Activated CD4-positive, CD25-positive, alpha-beta regulatory T cell treated with anti-CD3 and anti-CD28 coated beads, Interleukin-2, amount 50 U/mL, for 24 hours (primary cell): Measurements from ENCODE around the gene CACUL1.
"Not testable (repeated sequence)": the region's sequence is repeated elsewhere in the genome, so short reads cannot be mapped to it uniquely, and the experiment has no call there.

Source experiments
- ATAC-seq, 2 donors: fragments of 150-1000 bp; cut with Tn5 transposase; one replicate each; pipeline ENCODE4 v1.10.0; 2021; ENCODE audit warnings: mild to moderate bottlenecking in 1 of 2, moderate library complexity in 1 of 2

Gene CACUL1

DNA sequence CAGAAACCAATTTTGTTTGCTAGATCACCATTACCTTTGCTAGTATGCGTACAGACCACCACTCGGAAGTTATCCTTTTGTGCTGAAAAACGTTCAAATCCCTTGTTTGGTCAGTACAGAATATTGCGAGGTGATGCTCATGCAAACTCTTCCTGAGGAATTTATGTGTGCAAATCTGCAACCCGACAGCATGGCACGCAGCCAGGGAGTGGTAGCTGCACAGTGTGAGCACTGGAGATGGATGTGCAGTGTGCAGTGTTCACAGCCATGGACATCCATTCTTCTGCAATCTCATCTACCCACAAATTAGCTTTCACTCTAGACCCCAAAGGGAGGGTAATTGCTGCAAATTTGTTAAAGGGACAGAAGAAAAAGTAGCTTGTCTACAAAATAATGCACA lies 72.2 kb downstream of the CACUL1 start:
- no peak for ATAC-seq

DNA sequence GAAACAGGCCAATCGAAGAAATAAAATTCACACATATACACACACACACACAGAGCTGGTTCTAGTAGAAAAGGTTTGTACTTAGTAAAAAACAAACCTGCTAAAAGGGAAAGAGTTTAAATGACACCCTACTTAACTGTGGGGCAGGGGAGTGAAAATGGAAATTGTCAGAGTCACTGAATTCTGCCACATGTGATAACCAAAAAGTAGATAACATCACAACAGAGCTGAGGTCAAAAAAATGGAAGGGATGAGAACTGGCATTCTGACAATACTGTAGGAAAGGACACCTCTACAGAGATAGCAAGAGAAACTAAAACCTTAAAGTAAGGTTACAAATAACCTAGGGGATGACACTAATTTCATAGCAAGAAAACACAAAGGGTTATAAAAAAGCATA lies 74.6 kb downstream of the CACUL1 start:
- no peak for ATAC-seq

DNA sequence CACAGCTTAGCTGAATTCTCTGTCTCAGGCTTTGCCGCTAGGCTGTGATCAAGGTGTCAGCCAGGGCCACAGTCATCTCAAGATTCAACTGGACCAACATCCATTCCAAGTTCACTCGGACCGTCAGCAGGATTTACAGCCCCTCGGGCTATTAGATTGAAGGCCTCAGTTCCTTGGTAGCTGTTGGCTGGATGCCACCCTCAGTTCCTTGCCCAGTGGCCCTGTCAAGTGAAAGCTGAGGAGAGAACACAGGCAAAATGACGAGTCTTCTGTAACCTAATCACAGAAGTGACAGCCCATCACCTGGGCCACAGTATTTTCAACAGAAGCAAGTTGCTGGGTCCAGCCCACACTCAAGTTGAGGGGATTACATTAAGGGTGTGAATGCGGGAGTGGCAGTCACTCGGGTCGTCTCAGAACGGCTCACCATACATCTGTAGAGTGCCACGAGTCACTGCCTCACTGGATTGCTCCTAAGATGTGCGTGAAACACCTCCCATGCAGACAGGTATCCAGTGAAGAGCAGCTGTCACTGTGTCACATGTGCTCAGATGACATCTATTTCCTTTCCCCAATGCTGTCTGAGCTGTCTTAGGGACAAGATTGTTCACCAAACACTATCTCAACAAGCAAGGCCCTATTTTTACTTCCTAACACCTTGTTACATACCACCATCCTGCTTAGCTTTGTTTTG lies 80.4 kb downstream of the CACUL1 start:
- no peak for ATAC-seq

DNA sequence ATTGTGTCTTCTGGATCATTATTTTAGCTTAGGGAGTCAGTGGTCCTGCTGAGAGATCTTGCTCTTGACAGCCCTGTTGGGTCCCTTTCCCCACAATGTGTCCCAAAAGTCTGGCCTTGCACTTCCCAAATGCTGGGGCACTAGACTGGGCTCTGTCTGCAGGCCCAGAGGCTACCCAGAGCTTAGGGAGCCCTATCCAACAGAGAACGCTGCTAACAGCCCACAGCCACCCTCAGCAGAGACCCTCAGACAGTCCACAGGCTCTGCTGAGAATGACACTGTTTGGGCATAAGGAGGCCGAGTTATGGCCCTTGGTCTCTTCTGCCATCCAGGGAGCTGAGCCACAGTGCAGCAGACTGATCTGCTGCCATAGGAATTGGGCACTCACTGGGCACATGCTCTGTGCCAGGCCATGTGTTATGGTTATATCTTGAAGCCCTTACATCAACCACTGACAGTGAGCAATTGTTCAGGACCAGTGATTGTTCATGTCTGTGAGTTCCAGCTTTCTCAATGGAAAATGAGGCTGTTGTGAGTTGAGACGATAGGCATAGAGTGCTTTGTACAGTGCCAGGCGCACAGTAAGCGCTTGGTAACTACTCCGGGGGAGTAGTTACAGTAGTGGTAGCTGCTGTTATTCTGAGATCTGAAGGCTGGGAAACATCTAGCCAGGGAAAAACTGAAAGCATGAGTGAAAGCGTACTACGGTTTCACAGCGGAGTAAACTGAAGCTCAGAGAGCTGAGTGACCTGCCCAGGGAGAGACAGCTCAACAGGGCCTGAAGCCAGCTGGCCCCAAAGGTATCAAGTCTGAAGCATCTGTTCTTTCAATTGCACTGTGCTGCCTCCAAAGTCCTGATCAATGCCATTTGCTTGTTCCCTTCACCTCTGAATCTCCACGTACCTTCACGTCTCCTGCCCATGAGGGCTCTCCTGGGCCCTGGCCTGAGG lies 81.7 kb downstream of the CACUL1 start:
- no peak for ATAC-seq

DNA sequence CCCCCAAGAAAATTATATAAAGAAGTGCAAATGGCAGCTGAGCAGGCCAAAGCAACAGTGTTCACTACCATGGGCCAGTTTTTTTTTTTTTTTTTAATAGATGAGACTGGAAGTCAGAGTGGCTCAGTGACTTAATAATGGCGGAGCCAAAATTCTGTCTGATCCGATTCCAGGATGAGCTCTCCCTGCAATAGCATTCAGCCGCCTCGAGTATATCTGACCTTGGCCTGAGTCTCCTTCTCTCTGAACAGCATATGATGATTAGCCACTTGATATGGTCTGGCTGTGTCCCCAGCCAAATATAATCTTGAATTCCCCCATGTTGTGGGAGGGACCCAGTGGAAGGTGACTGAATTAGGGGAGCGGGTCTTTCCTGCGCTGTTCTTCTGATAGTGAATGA lies 82.6 kb downstream of the CACUL1 start:
- no peak for ATAC-seq

DNA sequence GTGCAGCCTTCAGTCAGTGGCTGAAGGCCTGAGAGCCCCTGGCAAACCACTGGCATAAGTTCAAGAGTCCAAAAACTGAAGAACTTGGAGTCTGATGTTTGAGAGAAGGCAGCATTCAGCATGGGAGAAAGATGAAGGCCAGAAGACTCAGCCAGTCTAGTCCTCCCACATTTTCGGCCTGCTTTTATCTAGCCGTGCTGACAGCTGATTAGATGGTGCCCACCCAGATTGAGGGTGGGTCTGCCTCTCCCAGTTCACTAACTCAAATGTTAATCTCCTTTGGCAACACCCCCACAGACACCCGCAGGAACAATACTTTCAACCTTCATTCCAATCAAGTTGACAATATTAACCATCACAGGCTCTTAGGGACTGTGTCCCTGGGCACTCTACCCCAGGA lies 83.5 kb downstream of the CACUL1 start:
- not testable (repeated sequence) for ATAC-seq

DNA sequence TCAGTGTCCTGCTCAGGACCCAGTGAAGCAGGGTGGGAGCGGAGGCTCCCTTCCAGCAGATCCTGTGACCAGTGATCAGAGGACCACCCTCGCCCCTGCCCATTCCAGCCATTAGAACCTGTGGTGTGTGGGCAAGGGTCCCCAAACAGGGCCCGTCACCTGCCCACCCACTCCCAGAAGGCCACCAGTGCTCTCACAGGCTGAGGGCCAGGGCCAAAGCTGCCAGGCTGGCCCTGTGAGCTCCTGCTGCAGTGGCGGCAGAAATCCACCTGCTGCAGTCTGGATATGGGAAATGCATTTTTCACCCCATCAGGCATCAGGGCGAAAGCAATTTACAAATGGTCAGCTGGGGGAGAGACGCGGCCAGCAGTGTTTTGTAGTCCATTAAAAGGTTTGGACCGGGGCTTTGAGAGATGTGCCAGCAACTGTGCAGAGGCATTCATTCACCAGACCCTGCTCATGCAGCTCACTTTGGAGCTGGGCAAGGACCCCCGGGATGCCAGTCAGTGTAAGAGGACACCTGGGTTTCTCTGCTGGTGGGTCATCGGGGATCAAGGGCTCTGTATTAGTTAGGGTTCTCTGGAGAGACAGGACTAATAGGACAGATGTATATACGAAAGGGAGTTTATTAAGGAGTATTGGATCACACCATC lies 84.2 kb downstream of the CACUL1 start:
- ATAC-seq: no peak

DNA sequence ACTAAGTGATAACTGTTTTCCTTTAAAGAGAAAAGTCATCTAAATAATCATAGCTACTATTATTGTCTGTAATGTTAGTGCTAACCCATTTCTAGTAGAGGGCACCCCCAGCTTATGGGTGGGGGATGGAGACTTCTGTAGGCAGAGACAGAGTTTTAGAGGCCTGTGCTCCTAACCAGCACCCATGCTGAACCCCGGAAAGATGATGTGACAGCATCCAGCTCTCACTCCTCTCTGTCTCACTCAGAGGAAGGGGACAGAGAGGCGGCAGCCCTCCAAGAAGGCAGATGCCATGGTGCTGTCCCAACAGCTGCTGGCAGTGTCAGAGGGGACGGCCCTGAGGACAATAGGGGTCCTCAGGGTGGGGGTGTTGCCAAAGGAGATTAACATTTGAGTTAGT lies 84.9 kb downstream of the CACUL1 start:
- ATAC-seq: no peak

DNA sequence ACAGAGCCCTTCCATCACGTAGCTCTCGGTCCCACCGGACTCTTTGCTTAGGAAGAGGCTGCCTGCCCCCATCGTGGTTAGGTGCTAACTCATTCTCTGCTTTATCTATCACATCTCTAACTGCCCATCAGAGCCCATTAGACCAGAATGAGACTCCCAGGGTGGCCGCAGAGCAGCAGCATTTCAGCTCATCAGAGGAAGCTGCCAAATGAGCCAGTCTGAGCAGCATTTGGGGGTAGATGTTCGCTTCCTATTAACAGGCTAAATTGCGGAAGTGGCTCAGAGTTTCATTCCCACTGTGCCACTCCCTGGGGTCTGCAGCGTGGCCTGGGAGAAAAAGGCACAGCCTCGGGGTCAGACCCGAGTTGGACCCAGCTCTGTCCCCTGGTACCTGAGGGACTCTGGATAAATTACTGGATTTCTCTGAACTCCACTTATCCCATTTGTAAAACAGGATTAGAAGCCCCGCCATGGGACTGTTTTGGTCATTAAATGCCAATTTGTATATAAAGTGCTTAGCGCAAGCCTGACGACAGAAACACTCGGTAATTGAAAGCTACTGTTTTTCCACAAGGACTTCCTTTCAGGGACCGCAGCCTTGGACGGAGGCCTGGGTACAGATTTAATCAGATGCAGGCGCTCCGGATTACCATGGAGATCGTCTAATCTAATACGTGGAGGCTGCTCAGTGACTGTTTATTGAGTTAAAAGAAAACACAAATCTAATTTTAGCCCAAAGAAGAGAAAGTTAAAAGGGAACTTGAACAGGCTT lies 85.6 kb downstream of the CACUL1 start:
- no peak for ATAC-seq

DNA sequence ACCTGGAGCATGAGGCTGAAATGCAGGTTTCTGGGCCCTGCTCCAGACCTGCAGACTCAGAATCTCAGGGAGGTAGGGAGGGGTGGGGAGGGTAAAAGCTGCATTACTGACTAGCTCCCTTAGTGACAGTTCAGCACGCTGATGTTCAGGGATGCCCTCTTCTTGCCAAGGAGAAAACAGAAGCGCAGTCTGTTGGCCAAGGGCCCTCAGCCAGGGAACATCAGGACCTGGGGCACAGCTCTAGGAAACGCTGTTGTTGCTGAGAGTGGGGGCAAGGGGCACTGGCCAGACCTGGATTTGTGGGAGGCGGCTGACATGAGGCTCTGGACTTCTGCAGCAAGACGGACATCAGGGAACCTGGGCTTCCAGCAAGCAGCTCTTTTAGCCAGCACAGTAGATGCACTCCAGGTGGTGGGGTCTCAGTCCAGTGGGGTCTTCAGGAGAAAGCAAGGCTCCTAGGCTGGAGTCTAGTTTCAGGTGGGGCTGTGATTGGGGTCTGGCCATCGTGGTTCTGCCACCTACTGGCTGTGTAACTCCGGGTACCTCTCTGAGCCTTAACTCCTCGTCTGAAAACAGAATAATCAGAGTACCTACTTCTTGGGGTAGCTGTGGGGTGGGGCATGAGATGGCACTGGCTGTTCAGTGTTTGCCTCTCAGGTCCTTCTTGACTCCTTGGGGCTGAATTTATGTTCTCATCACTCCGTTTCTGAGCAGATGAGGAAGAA lies 86.4 kb downstream of the CACUL1 start:
- ATAC-seq: no peak

DNA sequence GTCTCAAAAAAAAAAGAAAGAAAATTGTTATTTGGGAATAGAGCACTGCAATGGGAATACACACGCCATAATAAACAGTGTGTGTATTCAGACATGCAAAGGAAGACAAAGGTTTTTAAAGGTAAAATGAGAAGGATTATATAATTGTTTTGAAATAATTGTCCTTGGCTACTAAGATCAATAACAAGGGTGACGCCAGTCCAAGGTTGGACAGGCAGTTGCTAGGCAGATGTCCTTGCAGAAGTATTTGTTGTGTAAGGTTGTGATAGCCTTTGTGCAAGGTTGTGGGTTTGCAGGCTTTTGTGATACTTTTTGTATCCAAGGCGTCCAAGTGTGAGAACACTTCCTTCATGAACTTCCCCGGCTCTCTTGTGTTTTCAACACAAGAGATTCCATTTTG lies 87.0 kb downstream of the CACUL1 start:
- ATAC-seq: no peak

DNA sequence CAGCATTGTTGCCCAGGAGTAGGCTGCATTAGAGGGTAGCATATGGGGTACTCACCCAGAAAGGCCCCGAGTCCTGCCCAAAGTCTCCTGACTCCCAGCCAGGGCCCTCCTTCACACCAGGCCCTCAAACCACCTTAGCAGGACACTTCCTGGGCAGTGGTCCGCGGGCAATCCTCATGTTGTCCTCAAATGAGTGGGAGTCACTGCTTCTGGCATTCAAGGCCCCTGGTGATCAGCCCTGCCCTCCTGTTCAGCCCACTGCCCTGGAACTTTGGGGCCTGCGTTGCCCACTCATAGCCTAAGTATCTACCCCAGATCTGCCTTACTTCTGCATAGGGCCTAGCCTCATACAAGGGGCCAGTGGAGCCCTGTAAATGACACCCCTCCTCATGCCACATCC lies 88.4 kb downstream of the CACUL1 start:
- ATAC-seq: no peak

DNA sequence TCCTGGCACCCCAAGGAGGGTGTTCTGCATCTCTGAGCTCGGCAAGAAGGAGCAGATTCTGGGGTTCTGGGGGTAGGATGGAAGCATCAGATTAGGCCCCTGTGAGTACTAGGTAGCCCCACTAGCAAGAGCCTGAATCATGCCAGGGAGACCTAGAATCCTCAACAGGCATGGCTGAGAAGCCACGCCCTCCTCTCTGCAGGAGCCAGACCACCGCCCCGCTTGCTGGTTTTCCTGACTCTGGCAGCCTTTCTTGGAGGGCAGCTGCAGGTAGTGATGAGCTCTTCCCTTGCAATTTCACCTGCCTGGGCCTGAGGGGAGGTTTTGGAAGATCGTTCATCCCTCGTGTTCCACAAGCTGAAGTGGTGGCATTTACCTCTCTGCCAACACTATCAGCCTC lies 90.4 kb downstream of the CACUL1 start:
- no peak for ATAC-seq

DNA sequence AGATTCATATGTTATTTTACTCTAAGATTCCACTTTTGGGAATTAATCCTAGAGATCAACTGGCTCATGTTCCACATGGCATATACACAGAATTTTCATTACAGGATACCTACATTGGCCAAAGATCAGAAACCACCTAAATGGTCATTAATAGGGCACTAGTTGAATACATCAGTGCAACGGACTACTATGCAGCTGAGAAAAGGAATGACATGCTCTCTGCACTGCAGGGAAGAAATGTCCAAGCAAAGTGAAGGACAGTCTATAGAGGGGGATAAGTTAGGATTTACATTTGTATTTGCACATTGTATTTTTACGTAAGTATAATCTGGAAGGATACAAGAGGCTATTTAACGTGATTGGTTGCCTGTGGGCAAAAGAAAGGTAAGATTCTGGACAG lies 91.6 kb downstream of the CACUL1 start:
- no peak for ATAC-seq

DNA sequence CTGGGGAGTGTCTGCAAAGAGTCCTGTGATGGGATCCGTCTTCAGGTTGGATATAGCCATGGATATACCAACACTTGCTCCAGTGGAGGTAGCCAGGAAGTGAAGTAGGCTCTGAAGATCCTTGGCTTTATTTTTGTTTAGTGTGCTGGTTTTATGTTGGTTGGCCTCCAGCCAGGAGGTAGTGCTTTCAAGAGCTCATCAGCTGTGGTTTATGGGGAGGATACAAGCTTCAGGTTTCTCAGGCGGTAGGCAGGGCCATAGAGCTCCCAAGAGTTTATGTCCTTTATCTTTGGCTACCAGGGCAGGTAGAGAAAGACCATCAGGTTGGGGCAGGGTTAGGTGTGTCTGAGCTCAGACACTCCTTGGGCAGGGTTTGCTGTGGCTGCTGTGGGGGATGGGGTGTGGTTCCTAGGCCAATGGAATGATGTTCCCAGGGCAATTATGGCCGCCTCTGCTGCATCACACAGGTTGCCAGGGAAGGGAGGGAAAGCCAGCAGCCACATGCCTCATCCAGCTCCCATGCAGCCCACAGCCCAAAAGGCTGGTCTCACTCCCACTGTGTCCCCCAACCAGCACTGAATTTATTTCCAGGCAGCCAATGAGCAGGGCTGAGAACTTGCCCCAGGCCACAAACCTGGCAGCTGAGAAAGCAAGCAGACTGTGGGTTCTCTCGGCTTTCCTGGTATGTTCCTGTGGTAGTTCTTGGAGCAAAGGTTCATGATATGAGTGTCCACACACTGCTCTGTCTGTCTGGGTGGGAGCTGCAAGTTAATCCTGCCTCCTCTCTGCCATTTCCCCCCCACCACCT lies 92.3 kb downstream of the CACUL1 start:
- ATAC-seq: no peak

DNA sequence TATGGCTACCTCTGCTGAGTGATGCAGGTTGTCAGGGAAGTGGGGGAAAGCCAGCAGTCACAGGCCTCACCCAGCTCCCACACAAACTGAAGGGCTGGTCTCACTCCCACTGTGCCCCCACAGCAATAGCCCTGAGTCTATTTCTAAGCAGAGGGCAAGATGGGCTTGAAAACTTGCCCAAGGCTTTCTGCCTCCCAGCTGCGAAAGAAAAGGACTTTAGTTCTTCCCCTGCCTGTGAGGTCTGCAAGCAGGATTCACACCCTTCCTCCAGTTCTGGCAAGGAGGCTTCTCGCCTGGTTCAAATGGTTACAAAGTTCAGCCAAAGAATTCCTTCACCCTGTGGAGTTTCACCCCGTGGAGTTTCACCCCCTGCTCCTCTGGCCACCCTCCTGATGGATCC lies 96.0 kb downstream of the CACUL1 start:
- ATAC-seq: no peak

DNA sequence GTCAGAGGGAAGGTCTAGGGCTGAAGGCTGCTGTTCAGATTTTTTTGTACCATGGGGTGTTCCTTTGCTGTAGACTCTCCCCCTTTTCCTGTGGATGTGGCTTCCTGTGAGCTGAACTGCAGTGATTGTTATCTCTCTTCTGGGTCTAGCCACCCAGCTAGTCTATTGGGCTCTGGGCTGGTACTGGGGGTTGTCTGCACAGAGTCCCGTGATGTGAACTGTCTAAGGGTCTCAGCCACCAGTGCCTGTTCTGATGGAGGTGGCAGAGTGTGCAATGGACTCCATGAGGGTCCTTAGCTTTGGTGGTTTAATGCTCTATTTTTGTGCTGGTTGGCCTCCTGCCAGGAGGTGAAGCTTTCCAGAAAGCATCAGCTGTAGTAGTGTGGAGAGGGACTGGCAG lies 96.6 kb downstream of the CACUL1 start:
- ATAC-seq: not testable (repeated sequence)

DNA sequence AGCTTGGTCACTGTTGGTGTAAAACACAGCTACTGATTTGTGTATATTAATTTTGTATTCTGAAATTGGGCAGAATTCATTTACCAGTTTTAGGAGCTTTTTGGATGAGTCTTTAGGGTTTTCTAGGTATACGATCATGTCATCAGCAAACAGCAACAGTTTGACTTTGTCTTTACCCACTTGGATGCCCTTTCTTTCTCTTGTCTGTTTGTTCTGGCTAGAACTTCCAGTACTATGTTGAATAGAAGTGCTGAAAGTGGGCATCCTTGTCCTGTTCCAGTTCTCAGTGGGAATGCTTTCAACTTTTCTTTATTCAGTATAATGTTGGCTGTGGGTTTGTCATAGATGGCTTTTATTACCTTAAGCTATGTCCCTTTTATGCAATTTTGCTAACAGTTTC lies 109.5 kb downstream of the CACUL1 start:
- not testable (repeated sequence) for ATAC-seq

DNA sequence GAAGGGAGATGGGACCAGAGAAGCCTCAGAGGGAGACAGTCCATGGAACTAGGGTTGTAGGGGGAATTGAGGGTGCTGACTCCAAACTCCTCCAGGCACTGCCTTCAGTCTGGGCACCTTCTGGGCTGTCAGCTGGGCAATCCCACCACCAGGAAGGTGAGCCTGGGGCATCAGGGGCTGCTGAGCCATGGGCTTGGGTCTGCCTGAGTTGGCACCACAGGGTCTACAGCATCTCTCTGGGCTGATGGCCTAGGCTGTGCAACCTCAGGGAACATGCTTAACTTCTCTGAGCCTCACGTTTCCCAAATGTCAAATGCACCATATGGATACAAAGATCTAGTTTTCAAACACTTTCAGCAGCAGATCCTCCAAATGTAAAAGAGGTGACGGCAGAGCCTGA lies 112.5 kb downstream of the CACUL1 start:
- ATAC-seq: no peak

DNA sequence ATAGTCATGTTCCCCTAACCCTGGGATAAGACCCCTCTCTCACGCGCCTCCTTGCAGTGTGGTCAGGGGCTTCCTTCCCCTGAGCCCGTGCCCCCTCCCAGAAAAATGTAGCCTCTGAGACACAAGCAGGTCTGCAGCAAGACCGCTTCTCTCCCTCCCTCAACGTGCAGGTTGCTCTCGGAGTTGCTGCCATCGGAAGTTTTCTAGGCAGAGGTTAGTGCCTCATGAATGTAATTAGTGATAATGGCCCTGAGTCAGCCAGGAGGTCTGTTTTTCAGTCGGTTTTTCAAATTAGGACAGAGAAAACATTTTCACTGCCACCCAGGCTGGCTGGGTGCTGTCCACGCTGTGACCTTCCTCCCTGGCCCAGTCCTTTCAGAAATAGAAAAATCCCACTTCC lies 116.1 kb downstream of the CACUL1 start:
- no peak for ATAC-seq

DNA sequence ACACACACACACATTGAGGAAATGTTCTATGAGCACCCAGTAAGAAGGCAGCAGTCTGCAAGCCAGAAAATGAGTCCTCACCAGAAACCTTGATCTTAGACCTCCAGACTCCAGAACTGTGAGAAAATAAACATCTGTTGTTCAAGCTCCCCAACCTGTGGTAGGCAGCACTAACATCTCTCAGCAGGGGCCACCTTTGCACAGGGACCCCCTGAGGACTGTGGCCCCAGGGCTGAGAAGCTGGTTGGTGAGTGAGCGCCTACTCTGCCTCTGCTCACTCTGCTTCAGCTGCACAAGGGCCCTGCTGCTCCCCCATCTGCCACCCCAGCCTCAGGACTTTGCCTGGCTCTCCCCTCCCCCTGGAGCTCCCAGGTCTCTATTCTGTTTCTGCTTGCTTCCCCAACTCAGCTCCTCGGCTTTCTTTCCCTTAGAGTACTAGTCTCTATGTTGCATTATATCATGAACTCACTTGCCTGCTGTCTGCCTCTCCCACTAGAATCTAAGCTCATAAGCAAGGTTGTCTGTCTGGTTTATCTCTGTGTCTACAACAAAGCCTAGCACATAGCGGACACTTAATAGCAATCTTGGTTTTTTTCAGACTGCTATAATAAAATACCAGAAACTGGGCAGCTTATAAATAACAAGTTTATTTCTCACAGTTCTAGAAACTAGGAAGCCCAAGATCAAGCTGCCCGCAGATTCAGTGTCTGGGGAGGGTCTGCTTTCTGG lies 118.9 kb downstream of the CACUL1 start:
- ATAC-seq: no peak
